H9 (cell line): ENCODE results near the gene GPLD1. TPM values are rescaled to one million over a fixed set of nuclear protein-coding genes. Genes with fewer than 3 reads are reported as not detected.

Experiments
- DNase-seq: peaks from one replicate; pipeline ENCODE4 v3.0.0-alpha.2; 2017
- H2AFZ ChIP-seq: one replicate; pipeline ENCODE4 v1.6.1; 2013; ENCODE audit warnings: mild to moderate bottlenecking, low read length, control low read depth, moderate library complexity
- H2AK5ac ChIP-seq: 2 replicates; pipeline ENCODE4 v1.6.1; 2013; ENCODE audit warnings: low read length, control low read depth, mixed read lengths; ENCODE audit not compliant: insufficient read length
- H2BK120ac ChIP-seq: one replicate; pipeline ENCODE4 v1.6.1; 2013; ENCODE audit warnings: low read depth, mild to moderate bottlenecking, low read length, control low read depth, inconsistent platforms; ENCODE audit not compliant: poor library complexity, severe bottlenecking
- H2BK12ac ChIP-seq: 2 replicates; pipeline ENCODE4 v1.6.1; 2013; ENCODE audit warnings: low read length, control low read depth, mixed read lengths, low read depth; ENCODE audit not compliant: insufficient read length
- H2BK15ac ChIP-seq: 2 replicates; pipeline ENCODE4 v1.6.1; 2013; ENCODE audit warnings: low read depth, low read length, control low read depth
- H2BK20ac ChIP-seq: one replicate; pipeline ENCODE4 v1.6.1; 2013; ENCODE audit warnings: low read depth, mild to moderate bottlenecking, low read length, control low read depth, inconsistent platforms; ENCODE audit not compliant: poor library complexity, severe bottlenecking
- H2BK5ac ChIP-seq: 2 replicates; pipeline ENCODE4 v1.6.1; 2013; ENCODE audit warnings: low read length, control low read depth, mixed read lengths; ENCODE audit not compliant: insufficient read length
- H3K14ac ChIP-seq: 2 replicates; pipeline ENCODE4 v1.6.1; 2013; ENCODE audit warnings: low read length, control low read depth; ENCODE audit not compliant: insufficient read depth
- H3K18ac ChIP-seq: 2 replicates; pipeline ENCODE4 v1.6.1; 2013; ENCODE audit warnings: low read depth, mild to moderate bottlenecking, mixed read lengths, low read length, control low read depth; ENCODE audit not compliant: insufficient read length
- H3K23ac ChIP-seq: 2 replicates; pipeline ENCODE4 v1.6.1; 2013; ENCODE audit warnings: low read length, control low read depth, mixed read lengths, low read depth; ENCODE audit not compliant: insufficient read length
- H3K23me2 ChIP-seq: 2 replicates; pipeline ENCODE4 v1.6.1; 2013; ENCODE audit warnings: low read depth, mild to moderate bottlenecking, mixed read lengths, low read length, control low read depth; ENCODE audit not compliant: insufficient read length, poor library complexity, severe bottlenecking
- H3K27ac ChIP-seq: 2 replicates; pipeline ENCODE4 v1.5.1; 2013; ENCODE audit warnings: low read length, control low read depth, mixed read lengths, low read depth; ENCODE audit not compliant: insufficient read length
- H3K27me3 ChIP-seq: 2 replicates; pipeline ENCODE4 v1.6.1; 2013; ENCODE audit warnings: low read length, control low read depth, inconsistent platforms; ENCODE audit not compliant: insufficient read depth
- H3K4ac ChIP-seq: 2 replicates; pipeline ENCODE4 v1.6.1; 2013; ENCODE audit warnings: low read depth, mild to moderate bottlenecking, control low read depth, inconsistent platforms, low read length, moderate library complexity
- H3K4me1 ChIP-seq: 2 replicates; pipeline ENCODE4 v1.6.1; 2013; ENCODE audit warnings: low read length, control low read depth, inconsistent platforms; ENCODE audit not compliant: insufficient read depth
- H3K4me2 ChIP-seq: 2 replicates; pipeline ENCODE4 v1.6.1; 2013; ENCODE audit warnings: low read length, control low read depth, mixed read lengths; ENCODE audit not compliant: insufficient read length, insufficient read depth
- H3K56ac ChIP-seq: 2 replicates; pipeline ENCODE4 v1.6.1; 2013; ENCODE audit warnings: low read depth, mild to moderate bottlenecking, mixed read lengths, low read length, control low read depth; ENCODE audit not compliant: insufficient read length
- H3K79me1 ChIP-seq: 2 replicates; pipeline ENCODE4 v1.6.1; 2013; ENCODE audit warnings: low read depth, mild to moderate bottlenecking, moderate library complexity, low read length, control low read depth, inconsistent platforms; ENCODE audit not compliant: insufficient read depth, poor library complexity, severe bottlenecking
- H3K79me2 ChIP-seq: 2 replicates; pipeline ENCODE4 v1.6.1; 2013; ENCODE audit warnings: low read length, control low read depth, inconsistent platforms; ENCODE audit not compliant: insufficient read depth
- H3K9ac ChIP-seq: 2 replicates; pipeline ENCODE4 v1.6.1; 2013; ENCODE audit warnings: low read length, control low read depth, mixed read lengths; ENCODE audit not compliant: insufficient read length; ENCODE audit errors: extremely low read depth
- H3K9me3 ChIP-seq: one replicate; pipeline ENCODE4 v1.6.1; 2013; ENCODE audit warnings: low read depth, low read length, inconsistent platforms; ENCODE audit not compliant: control insufficient read depth
- H3T11ph ChIP-seq: one replicate; pipeline ENCODE4 v1.6.1; 2013; ENCODE audit warnings: mild to moderate bottlenecking, low read length, control low read depth, inconsistent platforms
- H4K20me1 ChIP-seq: one replicate; pipeline ENCODE4 v1.6.1; 2013; ENCODE audit not compliant: control insufficient read depth, insufficient read length, insufficient read depth
- H4K5ac ChIP-seq: 2 replicates; pipeline ENCODE4 v1.6.1; 2013; ENCODE audit warnings: low read depth, mild to moderate bottlenecking, mixed read lengths, low read length, control low read depth; ENCODE audit not compliant: insufficient read length
- H4K8ac ChIP-seq: replicated peaks from 2 replicates; pipeline ENCODE4 v1.6.1; 2013; ENCODE audit warnings: low read length, control low read depth, mixed read lengths, low read depth; ENCODE audit not compliant: insufficient read length
- H4K91ac ChIP-seq: 2 replicates; pipeline ENCODE4 v1.6.1; 2013; ENCODE audit warnings: low read depth, mild to moderate bottlenecking, moderate library complexity, mixed read lengths, low read length, control low read depth; ENCODE audit not compliant: insufficient read length
- H3K27ac Mint-ChIP-seq, 3 experiments: 2 replicates in 2 of 3; 3 replicates in 1 of 3; pipeline ENCODE4 v1.8.0; 2020 to 2021; ENCODE audit warnings: mixed read lengths in 3 of 3, mild to moderate bottlenecking in 1 of 3, moderate library complexity in 1 of 3
- H3K27me3 Mint-ChIP-seq: 2 replicates; pipeline ENCODE4 v1.8.0; 2021; ENCODE audit warnings: low read depth, mild to moderate bottlenecking, moderate library complexity, mixed read lengths
- H3K36me3 Mint-ChIP-seq, 3 experiments: 2 replicates in 2 of 3; 3 replicates in 1 of 3; pipeline ENCODE4 v1.8.0; 2020 to 2021; ENCODE audit warnings: low read depth in 3 of 3, mixed read lengths in 3 of 3; ENCODE audit not compliant: insufficient read depth in 1 of 3
- H3K4me1 Mint-ChIP-seq, 2 experiments: 2 replicates each; pipeline ENCODE4 v1.8.0; 2020; ENCODE audit warnings: mixed read lengths in 2 of 2
- H3K4me3 Mint-ChIP-seq, 2 experiments: 2 replicates in 1 of 2; 3 replicates in 1 of 2; pipeline ENCODE4 v1.8.0; 2020 to 2021; ENCODE audit warnings: mild to moderate bottlenecking in 2 of 2, mixed read lengths in 2 of 2, moderate library complexity in 1 of 2
- H3K9me3 Mint-ChIP-seq, 2 experiments: 2 replicates in 1 of 2; 3 replicates in 1 of 2; pipeline ENCODE4 v1.8.0; 2020; ENCODE audit warnings: mild to moderate bottlenecking in 2 of 2, mixed read lengths in 2 of 2, moderate library complexity in 1 of 2
- CTCF ChIP-seq: fragments of 200-600 bp; sonication (generic); conservative IDR thresholded peaks from 3 replicates; pipeline ENCODE4 v1.8.0; 2021; ENCODE audit warnings: antibody characterized with exemption, mild to moderate bottlenecking
- WGBS: extraction: QIAGEN DNeasy Blood & Tissue Kit; methylation state at CpG from one replicate; pipeline ENCODE4 v1.1.7; 2013; ENCODE audit warnings: missing lambda C conversion rate, low lambda C conversion rate, mixed read lengths; ENCODE audit not compliant: insufficient read length; ENCODE audit errors: extremely low coverage; 5-methylcytosine and 5-hydroxymethylcytosine counted together
- total RNA-seq: library from RNA; stranded (reverse); gene quantifications from 2 replicates; pipeline ENCODE4 v1.2.1, GENCODE V29; 2021

GPLD1 gene
- total RNA-seq, 1 experiment from 2014 or later, result 8.0 TPM

- Histone ChIP-seq H2BK5ac (no peak overlapping the region), H3K4me1 (peaks cover 2% of the 10 kb centered on the region; the same call in 1 of the 2 replicates), H3K4ac (no peak overlapping the region), H4K5ac (no peak overlapping the region), H2BK120ac (no peak overlapping the region), H2AFZ (no peak overlapping the region), H3K79me2 (no peaks in the 10 kb centered on the region), H3K4me2 (no peak overlapping the region), H3T11ph (no peak overlapping the region), H3K79me1 (no peaks in the 10 kb centered on the region), H2BK20ac (no peak overlapping the region), H2AK5ac (no peak overlapping the region), H4K8ac (no peak overlapping the region), H3K9ac (no peak overlapping the region), H2BK12ac (no peak overlapping the region), H3K9me3 (no peaks in the 10 kb centered on the region), H3K27me3 (no peaks in the 10 kb centered on the region; the same call in 1 of the 2 replicates), H2BK15ac (no peak overlapping the region), H3K23me2 (peaks cover 1% of the 10 kb centered on the region), H3K18ac (no peak overlapping the region), H3K14ac (no peak overlapping the region), H4K20me1 (no peaks in the 10 kb centered on the region), H3K56ac (no peak overlapping the region), H3K23ac (no peak overlapping the region), H4K91ac (no peak overlapping the region), H3K27ac (no peak overlapping the region)
- peaks cover 19% of the 10 kb centered on the region for H3K27me3 Mint-ChIP-seq
- H3K36me3 Mint-ChIP-seq, result peaks cover 3 to 15% (median 14%) of the 10 kb centered on the region in 3 experiments; a peak in 6 of 7 replicates
- peaks cover 0 to 9% of the 10 kb centered on the region in 2 experiments; a peak in 3 of 5 replicates for H3K9me3 Mint-ChIP-seq
- peaks cover 12% of the 10 kb centered on the region in 2 experiments for H3K4me1 Mint-ChIP-seq
- no peak for DNase-seq
- no peak overlapping the region for H3K4me3 Mint-ChIP-seq
- TF ChIP-seq CTCF, result no peak
- WGBS, result no CpG with 5 or more reads among the region's 3 CpGs
- H3K27ac Mint-ChIP-seq, result no peak overlapping the region
Measured at GRCh38 chr6:24500683-24501082, 11.3 kb upstream of the GPLD1 start.
